ENCODE measurements around the gene RAB31. TPM values are rescaled to one million over a fixed set of nuclear protein-coding genes. Genes with fewer than 3 reads are reported as not detected.

RAB31 gene
- polyA plus RNA-seq, 1 donor (not counting 4 experiments of a cell fraction or from before 2014, with no cell fraction given) = 47.0 TPM

DNA sequence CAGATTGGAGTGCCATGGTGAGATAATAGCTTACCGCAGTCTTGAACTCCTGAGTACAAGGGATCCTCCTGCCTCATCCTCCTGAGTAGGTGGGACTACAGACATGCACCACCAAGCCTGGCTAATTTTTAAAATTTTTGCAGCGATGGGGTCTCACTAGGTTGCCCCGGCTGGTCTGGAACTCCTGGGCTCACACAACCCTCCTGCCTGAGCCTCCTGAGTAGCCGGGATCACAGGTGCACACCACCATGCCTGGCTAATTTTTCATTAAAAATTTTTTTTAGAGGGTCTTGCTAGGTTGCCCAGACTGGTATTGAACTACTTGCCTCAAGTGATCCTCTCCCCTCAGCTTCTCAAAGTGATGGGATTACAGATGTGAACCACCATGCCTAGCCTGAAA, 27.8 kb downstream of the RAB31 start:
- TF ChIP-seq EZH2 (IDR thresholded peaks at IDR 0.05; ENCODE audit: low read length) (no peak), CTCF (optimal IDR thresholded peaks at IDR 0.05 in 1 of 3, IDR thresholded peaks at IDR 0.05 in 1 of 3, conservative IDR thresholded peaks at IDR 0.05 in 1 of 3; ENCODE audit: extremely low read depth in 1 of 3, insufficient read depth in 2 of 3, low read length in 3 of 3) (no peak)
- H3K79me2 ChIP-seq (ENCODE audit: control insufficient read depth, insufficient read depth, low read length) = peaks cover 28% of the 10 kb centered on the region
- H3K27ac ChIP-seq (ENCODE audit: control insufficient read depth, insufficient read depth, low read length) = no peak overlapping the region
- H3K4me3 ChIP-seq (ENCODE audit: control insufficient read depth in 2 of 3, extremely low read depth in 1 of 3, insufficient read depth in 2 of 3, low read depth in 1 of 3, low read length in 3 of 3) = no peak overlapping the region
- H3K36me3 ChIP-seq (ENCODE audit: control insufficient read depth in 2 of 2, extremely low read depth in 1 of 2, insufficient read depth in 2 of 2, low read length in 2 of 2) = peaks cover 7 to 8% of the 10 kb centered on the region in 2 experiments
- dilution Hi-C loops (cut with MboI; ENCODE audit: extremely low pct_ligation_motif_present, low sequenced_read_pairs) = no loop called here
- no peak overlapping the region for H3K9ac ChIP-seq (ENCODE audit: control insufficient read depth, extremely low read depth, insufficient read depth, low read length)
- FAIRE-seq (no peak), DNase-seq (ENCODE audit: low read depth, low spot score) (no peak)
- H3K9me3 ChIP-seq (ENCODE audit: control insufficient read depth, low read depth, low read length) = no peaks in the 10 kb centered on the region
- H3K27me3 ChIP-seq (ENCODE audit: control insufficient read depth, extremely low read depth, insufficient read depth, low read length) = no peaks in the 10 kb centered on the region
- H2AFZ ChIP-seq (ENCODE audit: control insufficient read depth, low read length) = no peak overlapping the region
- no peaks in the 10 kb centered on the region for H3K9me1 ChIP-seq (ENCODE audit: control insufficient read depth, extremely low read depth, insufficient read depth, low read length)
- no peaks in the 10 kb centered on the region for H4K20me1 ChIP-seq (ENCODE audit: control insufficient read depth, extremely low read depth, insufficient read depth, low read length)
- H3K4me2 ChIP-seq (ENCODE audit: control insufficient read depth, extremely low read depth, insufficient read depth, low read depth, low read length) = no peak overlapping the region
- peaks cover 36% of the 10 kb centered on the region for H3K4me1 ChIP-seq (ENCODE audit: control insufficient read depth, extremely low read depth, insufficient read depth, low read length)

DNA sequence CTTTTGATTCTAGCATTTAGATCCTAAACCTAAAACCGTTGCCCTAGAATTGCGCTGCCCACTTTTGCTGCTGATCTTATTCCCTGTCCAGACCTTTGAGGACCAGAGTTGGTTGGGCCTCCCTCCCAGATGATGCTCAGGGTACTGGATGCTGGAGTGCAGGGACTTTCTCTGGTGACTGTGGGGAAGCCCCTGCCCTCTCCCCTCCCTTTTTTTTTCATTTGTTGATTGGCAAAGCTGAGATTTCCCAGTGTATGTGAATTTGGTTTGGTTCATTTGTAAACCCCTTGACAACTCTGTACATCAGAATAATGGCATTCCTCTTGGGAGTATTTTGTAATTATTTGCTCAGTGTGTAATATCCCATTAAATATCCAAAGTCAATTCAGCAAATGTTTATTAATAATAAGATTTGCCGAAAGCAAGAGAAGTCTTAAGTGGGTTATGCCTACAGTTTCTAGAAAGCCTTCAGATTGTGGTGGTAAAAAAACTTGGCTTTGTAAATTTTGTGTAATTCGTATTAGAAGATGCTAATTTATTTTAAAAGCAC, 28.3 kb downstream of the RAB31 start:
- Histone ChIP-seq H3K79me2 (ENCODE audit: control insufficient read depth, insufficient read depth, low read length) (peaks cover 29% of the 10 kb centered on the region), H3K27ac (ENCODE audit: control insufficient read depth, insufficient read depth, low read length) (no peak overlapping the region), H3K9me1 (ENCODE audit: control insufficient read depth, extremely low read depth, insufficient read depth, low read length) (no peaks in the 10 kb centered on the region), H3K4me3 (ENCODE audit: control insufficient read depth in 2 of 3, extremely low read depth in 1 of 3, insufficient read depth in 2 of 3, low read depth in 1 of 3, low read length in 3 of 3) (no peak overlapping the region), H4K20me1 (ENCODE audit: control insufficient read depth, extremely low read depth, insufficient read depth, low read length) (no peaks in the 10 kb centered on the region), H3K4me2 (ENCODE audit: control insufficient read depth, extremely low read depth, insufficient read depth, low read depth, low read length) (no peak overlapping the region), H3K9me3 (ENCODE audit: control insufficient read depth, low read depth, low read length) (no peaks in the 10 kb centered on the region), H3K27me3 (ENCODE audit: control insufficient read depth, extremely low read depth, insufficient read depth, low read length) (no peaks in the 10 kb centered on the region), H3K4me1 (ENCODE audit: control insufficient read depth, extremely low read depth, insufficient read depth, low read length) (peaks cover 31% of the 10 kb centered on the region), H2AFZ (ENCODE audit: control insufficient read depth, low read length) (no peak overlapping the region), H3K36me3 (ENCODE audit: control insufficient read depth in 2 of 2, extremely low read depth in 1 of 2, insufficient read depth in 2 of 2, low read length in 2 of 2) (peaks cover 7 to 8% of the 10 kb centered on the region in 2 experiments), H3K9ac (ENCODE audit: control insufficient read depth, extremely low read depth, insufficient read depth, low read length) (no peak overlapping the region)
- TF ChIP-seq CTCF (optimal IDR thresholded peaks at IDR 0.05 in 1 of 3, IDR thresholded peaks at IDR 0.05 in 1 of 3, conservative IDR thresholded peaks at IDR 0.05 in 1 of 3; ENCODE audit: extremely low read depth in 1 of 3, insufficient read depth in 2 of 3, low read length in 3 of 3) (no peak), EZH2 (IDR thresholded peaks at IDR 0.05; ENCODE audit: low read length) (no peak)
- no peak for FAIRE-seq
- no peak for DNase-seq (ENCODE audit: low read depth, low spot score)
- dilution Hi-C loops (cut with MboI; ENCODE audit: extremely low pct_ligation_motif_present, low sequenced_read_pairs) = no loop called here

All from keratinocyte (primary cell).